HUDEP-2 (cell line): Measurements from ENCODE around the gene ZBTB42.
"Not testable (repeated sequence)": the region's sequence is repeated elsewhere in the genome, so short reads cannot be mapped to it uniquely, and the experiment has no call there.

Experiments
- DNase-seq, 76 experiments: peaks; one replicate each; lab custom pipeline; 2025; ENCODE audit not compliant: unreplicated experiment in 76 of 76; lab: John Stamatoyannopoulos, UW

The ZBTB42 gene

GRCh38 chr14:104827177-104828055 is 26.5 kb downstream of the ZBTB42 start:
- DNase-seq: peak in 32 of 76 experiments; percentile 6 to 48 (median 26)

DNA sequence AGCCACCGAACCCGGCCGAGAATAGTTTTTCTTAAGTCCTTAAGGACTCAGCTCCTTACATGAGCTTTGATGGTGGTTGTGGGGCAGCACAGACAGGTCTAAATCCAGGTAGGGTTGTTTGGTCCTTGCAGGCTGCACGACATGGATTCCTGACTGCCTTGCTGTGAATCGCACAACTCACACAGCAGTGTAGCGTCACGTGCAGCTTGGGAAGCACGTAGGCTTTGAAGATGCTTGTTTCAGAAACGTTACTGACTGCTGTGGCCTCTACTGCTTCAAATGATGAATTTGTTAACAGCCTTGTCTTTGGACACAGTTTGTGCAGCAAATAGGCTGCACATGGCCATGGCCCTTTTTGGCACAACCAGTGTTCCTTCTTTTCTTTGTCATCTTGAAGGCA is 29.9 kb downstream of the ZBTB42 start:
- no peak for DNase-seq

DNA sequence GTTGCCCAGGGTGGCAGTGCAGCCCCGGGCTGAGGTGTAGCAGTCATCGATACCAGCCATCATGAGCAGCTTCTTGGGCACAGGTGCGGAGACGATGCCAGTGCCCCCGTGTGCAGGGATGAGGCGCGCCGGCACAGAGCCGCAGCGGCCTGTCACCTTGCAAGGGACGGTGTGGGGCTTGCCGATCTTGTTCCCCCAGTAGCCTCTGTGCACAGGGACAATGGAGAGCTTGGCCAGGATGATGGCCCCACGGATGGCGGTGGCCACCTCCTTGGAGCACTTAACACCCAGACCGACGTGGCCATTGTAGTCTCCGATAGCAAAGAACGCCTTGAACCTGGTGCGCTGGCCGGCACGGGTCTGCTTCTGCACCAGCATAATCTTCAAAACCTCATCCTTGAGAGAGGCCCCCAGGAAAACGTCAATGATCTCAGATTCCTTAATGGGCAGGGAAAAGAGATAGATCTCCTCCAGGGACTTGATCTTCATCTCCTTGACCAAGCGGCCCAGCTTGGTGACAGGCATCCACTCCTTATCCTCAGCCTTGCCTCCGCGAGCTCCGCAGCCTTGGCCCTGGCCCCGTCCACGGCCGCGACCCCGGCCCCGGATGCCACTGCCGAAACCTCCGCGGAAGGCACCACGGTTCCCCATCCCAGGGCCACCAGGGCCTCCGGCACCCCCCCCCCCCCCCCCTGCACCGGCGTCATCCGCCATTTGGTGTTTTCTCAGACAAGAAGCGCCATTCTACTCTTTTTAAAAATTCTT is 35.5 kb downstream of the ZBTB42 start:
- DNase-seq: not testable (repeated sequence)

DNA sequence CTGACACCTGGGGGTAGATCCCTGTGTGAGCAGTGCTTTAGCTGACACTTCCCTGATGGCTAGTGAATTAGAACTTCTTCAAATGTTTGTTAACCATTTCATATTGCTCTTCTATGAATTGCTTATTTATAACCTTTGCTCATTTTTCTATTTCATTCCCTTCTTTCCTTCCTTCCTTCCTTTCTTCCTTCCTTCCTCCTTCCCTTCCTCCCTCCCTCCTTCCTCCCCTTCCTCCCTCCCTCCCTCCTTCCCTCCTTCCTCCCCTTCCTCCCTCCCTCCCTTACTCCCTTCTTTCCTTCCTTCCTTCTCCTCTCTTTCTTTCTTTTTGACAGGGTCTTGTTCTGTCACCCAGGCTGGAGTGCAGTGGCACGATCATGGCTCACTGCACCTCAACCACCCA is 40.8 kb downstream of the ZBTB42 start:
- no peak for DNase-seq

GRCh38 chr14:104843006-104843405 is 42.1 kb downstream of the ZBTB42 start:
- no peak for DNase-seq

DNA sequence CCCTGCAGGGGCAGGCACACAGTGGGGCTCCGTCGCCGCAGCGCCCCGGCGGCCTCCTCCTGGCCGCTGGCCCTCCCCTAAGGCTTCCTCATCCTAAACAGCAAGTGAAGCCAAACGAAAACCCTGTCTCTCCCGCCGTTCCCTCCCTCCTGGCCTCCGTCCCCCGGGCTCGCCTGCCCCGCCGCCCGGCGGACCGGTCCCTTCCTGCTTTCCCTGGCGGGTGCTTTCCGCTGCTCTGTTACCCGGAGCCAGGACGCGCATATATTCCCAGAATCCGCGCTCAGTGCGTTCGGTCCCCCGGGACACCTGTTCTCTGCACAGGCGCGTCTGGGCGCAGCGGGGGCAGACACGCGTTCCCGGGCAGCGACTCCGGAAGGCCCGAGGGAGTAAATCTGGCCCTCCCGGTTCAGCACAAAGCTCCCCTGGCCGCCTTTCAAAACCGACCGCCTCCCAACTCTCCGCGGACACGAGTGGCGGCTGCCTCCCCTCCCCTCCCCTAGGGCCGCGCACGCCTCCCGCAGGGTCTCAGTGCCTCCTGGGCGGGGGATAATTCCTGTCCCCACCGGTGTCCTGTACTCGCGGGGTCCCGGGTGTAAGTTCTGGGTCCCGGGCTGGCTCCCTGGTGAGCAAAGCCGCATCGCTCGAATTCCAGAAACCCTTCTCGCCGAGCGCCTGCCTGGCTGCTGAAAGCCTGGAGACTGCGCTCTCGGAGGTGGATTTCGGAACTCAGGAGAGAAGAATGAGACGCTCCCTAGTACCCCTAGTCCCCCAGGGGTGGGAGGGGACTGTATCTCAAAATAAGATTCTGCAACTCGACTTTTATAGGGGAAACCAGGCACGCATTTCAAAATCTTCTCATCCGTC is 42.8 kb downstream of the ZBTB42 start:
- DNase-seq: no peak

- no peak for DNase-seq
Measured at GRCh38 chr14:104844306-104845032, 43.6 kb downstream of the ZBTB42 start.

DNA sequence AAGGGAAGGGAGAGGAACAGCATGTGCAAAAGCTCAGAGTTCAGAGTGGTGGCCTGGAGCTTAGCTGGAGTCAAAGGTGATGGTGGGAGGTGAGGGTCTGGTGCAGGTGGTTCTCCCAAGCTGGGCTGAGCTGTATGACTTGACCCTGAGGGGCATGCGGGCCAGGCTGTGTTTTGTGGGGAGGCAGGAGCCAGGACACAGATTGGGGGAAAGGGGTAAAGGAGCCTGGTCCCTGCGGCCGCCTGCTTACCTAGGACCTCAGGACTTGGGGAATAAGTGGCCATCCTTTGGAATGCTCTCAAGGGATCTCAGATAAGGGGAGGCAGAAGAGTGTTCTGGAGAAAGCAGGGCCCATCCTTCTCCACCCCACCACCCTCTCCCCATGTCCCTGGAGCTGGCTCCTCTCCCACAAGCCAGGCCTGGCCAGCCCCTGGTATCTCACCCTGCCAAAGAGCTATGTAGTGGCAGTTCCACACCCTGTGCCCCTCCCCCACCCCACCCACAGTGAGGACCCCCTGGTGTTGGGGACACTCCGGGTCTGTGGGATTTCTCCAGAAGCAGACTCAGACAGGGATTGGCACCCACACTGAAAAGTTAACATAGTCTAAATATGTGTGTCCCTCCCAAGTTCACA is 44.2 kb downstream of the ZBTB42 start:
- DNase-seq: no peak

- DNase-seq: no peak
Measured at GRCh38 chr14:104845834-104846441, 45.0 kb downstream of the ZBTB42 start.

DNA sequence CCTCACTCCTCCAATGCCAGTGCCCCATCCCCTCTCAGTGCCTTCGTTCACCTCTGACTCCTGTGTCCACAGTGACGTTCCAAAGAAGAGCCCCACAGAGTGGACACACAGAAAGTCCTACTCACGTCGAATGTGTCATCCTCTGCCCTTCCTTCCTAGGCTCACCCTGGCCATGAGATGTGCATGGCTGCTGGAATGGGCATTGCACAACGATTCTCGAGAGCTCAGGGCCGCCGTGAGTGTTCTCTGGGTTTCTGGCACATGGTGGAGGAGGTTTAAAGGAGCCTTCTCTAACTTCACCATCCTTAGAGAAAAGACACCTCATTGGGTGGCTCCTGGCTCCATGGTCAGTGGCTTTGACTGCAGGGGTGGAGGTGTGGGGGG is 51.4 kb downstream of the ZBTB42 start:
- no peak for DNase-seq
